Heart left ventricle (tissue), 13 donors: ENCODE results near the gene MUC2.

ENCODE experiments used
- POLR2A ChIP-seq, 2 donors: fragments of 450-650 bp; IDR thresholded peaks; one replicate each; pipeline ENCODE4 v1.6.1; 2017; ENCODE audit warnings: antibody characterized with exemption in 2 of 2, mild to moderate bottlenecking in 2 of 2, moderate library complexity in 2 of 2
- TF ChIP-seq, protein P1 (sequence below), 12 donors: fragments of 200-600 bp; sonication (generic) in 4 of 12; IDR thresholded peaks; one replicate each; pipeline versions ENCODE4 v1.5.0 to v1.8.0; 2018 to 2022; ENCODE audit warnings: antibody characterized with exemption in 12 of 12, mild to moderate bottlenecking in 5 of 12
- donor health status: ischemic (EF 13 %, LVEDD 7.1; RV severe dilation, severe dysfunction).
- donor health status: DM: no; HTN: yes; CAD: no.
- donor health status: DM: no; HTN: no; CAD: no.
- donor health status: ischemic (EF 25% LVEDD 6.9; RV normal size, moderate dysfunction).
- donor health status: ischemic (EF 25% LVEDD 5.7; RV mildly dilated, moderate dysfunction).
- donor health status: ischemic (EF 35%, LVEDD 5.7; RV mildly dilated, moderate dysfunction).
- donor health status: nonischemic (EF 11% LVEDD 7.7; RV severe dilation, severe dysfunction).
- donor health status: DM: yes; HTN: yes; CAD: no.
- donor health status: PGD.
- donor health status: ischemic (EF 29% LVEDD 5.4; RV normal size, mild dysfunction).
- donor health status: nonischemic (EF 23%, LVEDD 6.1; RV moderate dilation, normal function).

DNA sequence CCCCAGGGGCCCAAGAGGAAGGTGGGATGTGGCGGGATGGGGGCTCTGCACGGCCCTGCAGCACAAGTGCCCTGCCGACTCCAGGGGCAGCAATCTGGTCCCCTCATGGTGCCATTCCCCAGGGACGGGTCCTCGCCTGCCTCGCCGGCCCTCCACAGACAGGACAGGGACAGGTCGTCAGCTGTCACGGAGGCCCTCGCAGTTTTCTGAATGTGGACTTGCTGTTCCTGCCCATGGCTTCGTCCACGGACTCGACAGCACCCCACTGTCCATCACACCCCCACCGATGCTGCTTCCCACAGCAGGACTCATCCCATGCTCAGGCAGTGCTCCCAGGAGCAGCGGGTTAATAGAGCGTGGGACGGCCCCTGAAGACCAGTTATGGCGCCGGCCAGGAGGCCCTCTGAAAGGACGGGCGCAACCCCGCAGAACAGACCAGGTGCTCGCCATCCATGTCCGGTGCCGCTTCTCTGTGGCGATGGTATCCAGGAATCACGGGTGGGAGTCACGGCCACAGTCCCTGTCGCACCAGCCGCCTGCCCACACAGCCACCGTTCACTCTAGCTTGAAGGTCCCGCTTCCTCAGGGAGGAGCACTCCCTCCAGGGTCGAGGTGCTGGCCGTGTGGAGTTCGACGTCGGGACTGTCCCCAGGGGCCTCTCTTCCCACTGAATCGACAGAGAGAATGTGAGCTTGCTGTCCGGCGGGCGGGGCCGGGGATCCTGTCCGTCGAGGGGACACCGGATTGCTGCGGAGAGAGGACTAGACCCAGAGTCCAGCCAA lies 18.5 kb upstream of the MUC2 start:
- TF ChIP-seq, protein P1, sequence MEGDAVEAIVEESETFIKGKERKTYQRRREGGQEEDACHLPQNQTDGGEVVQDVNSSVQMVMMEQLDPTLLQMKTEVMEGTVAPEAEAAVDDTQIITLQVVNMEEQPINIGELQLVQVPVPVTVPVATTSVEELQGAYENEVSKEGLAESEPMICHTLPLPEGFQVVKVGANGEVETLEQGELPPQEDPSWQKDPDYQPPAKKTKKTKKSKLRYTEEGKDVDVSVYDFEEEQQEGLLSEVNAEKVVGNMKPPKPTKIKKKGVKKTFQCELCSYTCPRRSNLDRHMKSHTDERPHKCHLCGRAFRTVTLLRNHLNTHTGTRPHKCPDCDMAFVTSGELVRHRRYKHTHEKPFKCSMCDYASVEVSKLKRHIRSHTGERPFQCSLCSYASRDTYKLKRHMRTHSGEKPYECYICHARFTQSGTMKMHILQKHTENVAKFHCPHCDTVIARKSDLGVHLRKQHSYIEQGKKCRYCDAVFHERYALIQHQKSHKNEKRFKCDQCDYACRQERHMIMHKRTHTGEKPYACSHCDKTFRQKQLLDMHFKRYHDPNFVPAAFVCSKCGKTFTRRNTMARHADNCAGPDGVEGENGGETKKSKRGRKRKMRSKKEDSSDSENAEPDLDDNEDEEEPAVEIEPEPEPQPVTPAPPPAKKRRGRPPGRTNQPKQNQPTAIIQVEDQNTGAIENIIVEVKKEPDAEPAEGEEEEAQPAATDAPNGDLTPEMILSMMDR (IDR thresholded peaks at IDR 0.05) = no peak
- TF ChIP-seq POLR2A (IDR thresholded peaks at IDR 0.05) = no peak
